IPS-NIHi7 (cell line): ENCODE results near the gene SREBF1.
"Not testable (repeated sequence)": the region's sequence is repeated elsewhere in the genome, so short reads cannot be mapped to it uniquely, and the experiment has no call there.

Source experiments
- DNase-seq: peaks from one replicate; pipeline ENCODE4 v3.0.0; 2012; ENCODE audit warnings: mixed read lengths; ENCODE audit errors: extremely low spot score

The SREBF1 gene

DNA sequence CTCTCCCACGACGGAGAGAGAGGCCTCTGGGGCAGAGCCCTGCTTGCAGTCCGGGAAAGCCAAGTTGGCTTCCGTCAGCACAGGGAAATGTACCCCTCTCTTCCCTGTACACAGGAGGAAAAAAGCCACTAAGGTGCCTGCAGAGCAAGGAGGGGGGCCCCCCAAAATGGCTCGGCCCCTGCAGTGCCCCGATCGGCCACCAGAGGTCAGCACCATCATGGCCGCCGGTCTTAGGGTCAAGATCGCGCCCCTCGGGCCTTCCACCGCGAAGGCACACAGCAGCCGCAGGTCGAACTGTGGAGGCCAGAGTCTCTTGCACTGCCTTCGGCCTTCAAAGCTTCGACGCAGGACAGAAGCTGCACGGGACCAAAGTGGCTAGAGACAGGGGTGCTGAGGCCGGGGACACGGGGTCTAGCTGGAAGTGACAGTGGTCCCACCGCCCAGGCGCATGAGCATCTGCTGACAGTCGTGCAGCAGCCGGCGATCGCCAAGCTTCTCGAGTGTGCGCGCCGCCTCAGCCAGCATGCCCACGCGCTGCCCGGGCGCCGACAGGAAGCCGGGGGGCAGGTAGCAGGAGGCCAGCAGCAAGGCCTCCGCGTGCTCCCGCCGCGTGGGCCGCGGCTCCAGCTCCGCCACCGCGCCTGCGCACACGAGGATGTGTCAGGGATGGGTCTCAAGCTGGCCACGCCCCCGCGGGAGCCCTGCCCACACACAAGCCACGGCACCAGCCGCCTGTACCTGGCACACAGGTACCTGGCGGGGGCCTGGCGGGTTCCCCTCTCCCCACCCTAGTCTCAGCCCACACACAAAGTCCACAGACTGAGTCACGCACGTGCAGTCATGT, 24.4 kb downstream of the SREBF1 start:
- peak; percentile 88 for DNase-seq

DNA sequence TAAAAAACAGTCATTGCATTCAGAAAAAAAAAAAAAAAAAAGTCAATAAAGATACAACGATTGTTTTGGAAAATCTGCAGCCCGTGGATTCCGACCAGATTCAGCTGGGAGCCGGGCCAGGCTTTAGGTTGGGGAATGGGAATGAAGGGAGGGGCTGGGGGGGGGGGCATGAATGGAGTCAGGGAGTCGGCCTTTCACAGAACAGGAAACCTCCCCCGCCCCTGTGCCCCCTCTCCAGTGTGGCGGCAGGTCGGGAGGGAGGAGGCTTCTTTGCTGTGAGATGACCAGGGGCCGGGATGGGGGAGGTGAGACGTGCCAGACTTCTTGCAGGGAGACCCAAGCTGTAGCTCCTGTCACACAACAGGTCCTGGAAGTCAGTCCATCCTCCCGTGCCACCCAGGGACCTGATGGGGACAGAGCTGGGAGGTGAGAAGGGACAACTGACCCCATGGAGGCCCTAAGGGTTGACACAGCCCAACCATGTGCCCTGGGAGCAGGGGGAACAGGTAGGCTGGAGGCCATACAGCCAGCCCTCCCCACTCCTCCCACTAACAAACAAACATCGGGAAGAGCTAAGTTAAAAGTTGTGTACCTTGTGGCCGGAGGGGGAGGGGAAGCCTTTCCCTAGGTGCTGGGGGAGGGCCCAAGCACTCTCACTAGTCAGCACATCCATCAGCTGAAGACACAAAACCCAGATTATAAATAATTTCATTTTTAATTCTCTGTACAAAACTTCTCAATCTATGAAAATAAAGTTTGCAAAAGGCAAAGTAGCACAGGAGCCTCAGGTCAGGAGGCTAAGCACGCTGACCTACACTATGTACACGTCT, 25.2 kb downstream of the SREBF1 start:
- peak; percentile 63 for DNase-seq

DNA sequence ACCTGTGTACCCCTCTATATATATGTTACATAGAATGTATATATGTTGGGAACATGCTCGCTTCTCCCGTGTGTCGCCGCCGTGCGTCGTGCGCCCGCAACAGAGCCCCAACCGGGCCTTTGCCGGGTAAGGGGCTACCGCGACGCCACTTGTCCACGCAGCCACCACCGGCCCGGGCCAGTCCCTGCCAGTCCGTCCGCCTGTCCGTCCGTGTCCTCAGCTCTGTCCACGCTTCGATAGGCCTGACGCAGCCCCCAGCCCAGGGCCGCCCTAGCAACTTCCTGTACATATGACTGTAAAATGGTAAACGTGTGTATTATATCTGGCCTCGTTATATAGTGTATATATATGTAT, 25.9 kb downstream of the SREBF1 start:
- no peak for DNase-seq

DNA sequence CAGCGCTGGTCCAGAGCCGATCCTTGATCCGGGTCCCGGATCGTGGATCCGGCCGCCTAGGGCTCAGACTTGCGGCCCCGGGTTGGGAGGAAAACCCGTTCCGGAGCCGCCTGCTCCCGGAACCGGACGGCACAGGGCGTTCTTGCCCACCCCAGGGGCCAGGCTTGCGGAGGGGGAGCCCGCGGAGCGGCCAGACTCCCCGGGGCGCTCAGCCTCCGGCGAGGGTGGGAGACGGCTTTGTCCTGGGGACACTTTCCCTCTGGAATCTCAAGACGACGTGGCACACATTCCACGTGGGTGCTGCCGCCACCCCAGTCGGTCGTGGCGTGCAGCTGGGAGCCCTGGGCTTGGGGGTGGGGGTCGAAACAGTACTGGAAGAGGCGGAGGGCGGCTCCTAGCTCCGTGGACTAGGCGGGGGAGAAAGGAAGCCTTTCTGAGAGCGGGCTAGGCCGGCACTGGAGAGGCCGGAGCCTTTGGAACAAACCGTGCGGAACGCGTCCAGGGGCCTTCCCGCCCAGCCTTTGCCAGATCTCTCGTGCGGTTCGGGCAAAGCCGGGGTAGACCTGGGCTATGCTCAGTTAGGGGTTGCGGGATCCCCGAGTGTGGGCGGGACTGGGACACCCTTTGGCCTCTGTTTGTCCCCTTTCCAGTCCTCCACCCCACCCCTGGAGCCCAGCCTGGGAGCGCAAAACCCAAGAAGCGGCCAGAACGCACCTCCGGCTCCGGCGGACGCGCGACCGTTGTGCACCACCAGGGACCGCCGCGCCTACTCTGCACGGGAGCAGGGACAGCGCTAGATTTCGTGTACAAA, 26.5 kb downstream of the SREBF1 start:
- peak; percentile 89 for DNase-seq

DNA sequence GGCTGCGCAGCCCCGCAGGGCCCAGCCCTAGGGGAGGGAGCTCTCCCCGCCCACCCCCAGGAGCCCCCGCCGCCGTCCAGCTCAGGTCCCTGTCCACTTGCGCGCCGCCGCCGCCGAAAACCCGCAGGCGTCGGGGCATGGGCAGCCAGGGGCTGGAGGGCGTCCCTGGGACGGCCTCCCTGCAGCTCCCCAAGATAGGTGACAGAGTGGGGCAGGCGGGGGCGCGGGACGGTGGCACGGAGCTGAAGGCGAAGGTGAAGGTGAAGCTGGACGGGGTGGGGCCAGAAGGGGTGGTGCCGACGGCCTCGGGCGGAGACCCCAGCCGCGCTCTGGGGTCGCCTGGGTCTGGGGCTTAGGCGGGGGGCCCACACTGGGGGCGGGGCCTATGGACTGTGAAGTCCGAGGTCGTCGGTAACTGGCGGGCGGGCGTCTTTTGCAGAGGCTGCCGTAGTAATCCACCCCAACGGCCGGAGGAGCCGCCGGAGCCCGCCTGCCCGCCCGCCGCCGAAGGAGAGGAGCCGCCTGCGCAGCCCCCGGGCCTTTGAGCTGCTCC, 27.2 kb downstream of the SREBF1 start:
- peak; percentile 28 for DNase-seq

DNA sequence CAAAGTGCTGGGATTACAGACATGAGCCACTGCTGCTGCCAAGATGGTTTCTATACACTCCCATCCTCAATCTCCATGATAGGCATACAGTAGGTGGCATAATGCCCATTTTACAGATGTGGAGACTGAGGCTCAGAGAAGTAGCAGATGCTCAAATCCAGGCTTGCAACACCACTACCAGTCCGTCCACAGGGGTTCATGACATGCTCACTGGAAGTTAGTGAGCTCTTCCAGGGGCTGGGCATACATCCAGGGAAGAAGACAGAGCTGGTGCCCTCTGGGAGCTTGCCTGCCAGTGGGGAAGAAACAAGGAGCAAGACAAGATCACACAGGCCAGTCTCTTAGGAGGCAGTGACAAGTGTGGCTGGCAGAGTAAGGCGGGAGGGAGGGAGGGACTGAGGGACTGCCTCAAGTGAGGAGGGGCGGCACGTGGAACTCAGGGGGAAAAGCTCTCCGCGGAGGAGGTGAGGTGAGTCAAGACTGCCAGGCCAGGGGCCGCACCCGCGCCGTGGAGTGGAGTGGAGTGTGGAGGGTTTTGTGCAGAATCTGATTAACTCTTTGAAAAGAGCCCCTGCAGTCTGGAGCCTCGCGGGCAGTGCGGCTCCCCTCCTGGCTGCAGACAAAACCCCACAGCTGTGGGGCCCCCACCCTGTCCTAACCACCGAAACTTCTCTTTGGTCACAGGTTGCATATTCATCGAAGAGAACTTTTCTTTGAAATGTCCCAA, 27.9 kb downstream of the SREBF1 start:
- DNase-seq = no peak

DNA sequence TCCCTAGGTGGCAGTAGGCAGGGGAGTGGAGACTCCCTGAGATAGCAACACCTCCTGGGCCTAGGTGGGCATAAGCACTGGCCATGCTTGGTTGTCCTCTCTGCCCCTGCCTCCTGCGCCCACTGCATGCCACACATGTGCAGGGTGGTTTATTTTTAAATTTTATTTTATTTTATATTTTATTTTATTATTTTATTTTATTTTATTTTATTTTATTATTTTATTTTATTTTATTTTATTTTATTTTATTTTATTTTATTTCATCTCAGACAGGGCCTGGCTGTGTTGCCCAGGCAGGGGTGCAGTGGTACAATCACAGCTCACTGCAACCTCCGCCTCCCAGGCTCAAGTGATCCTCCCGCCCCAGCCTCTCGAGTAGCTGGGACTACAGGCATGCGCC, 28.6 kb downstream of the SREBF1 start:
- not testable (repeated sequence) for DNase-seq

DNA sequence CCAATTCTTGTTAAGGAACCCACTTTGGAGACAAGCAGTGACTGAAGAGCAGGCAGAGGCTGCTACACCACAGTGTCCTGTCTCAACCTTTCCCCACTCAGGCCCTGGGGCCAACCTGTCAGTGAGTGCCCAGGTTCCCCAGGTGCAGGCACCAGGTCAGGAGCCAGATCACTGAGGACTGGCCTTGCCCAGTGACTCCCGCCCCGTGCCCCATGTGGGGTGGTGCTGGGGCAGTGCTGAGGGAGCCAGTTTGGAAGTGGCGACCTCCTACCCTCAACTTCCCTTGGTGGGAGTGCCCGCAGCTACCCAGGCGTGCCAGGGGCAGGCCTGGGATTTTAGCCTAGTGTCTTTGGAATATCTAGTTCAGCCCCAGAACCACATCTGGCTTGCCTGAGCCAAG, 29.3 kb downstream of the SREBF1 start:
- DNase-seq = no peak

DNA sequence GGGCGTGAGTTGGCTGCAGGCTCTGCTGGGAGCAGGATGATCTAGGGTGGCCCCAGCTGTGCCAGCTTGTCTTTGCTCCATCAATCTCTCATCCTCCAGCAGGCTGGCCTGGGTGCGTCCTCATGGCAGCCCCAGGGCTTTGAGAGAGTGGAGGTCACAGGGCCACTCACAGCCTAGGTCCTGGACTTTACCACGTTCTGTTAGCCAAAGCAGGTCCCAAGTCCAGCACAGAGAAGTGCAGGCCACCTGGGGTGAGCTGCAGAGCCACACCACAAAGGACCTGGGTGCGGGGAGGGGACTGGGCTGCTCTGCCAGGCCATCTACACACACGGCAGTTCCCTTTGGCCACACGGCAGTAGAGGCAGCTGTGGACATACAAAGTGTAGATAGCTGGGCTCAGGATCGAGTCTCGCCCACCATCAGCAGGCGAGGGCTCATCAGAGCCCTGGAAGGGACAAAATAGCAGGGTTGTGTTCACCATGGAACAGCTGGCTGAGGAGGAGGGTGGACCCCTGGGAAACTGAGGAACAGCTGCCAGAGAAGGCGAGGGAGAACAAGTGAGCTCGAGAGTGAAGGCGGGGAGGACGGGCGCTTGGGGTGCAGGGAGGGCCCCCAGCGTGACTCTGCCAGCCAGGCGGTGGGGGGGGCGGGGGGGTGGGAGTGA, 30.0 kb downstream of the SREBF1 start:
- DNase-seq = no peak

DNA sequence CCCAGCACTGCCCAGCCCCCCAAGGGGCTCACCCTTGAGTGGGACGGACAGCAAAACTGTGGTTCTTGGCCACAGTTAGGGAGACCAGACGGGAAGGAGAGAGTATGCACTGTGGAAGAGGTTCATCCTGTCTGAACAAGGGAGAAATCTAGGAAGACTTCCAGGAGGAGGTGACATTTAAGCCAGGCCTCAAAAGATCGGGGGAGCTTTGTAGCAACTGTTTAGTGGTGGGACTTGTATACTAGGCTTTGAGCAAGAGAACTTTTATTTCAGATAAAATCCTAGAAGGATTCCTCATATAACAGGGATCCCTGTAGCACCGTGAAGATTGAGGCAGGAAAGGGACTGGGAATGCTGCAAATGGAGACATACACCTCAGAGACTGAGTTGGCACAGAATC, 30.8 kb downstream of the SREBF1 start:
- DNase-seq = no peak

DNA sequence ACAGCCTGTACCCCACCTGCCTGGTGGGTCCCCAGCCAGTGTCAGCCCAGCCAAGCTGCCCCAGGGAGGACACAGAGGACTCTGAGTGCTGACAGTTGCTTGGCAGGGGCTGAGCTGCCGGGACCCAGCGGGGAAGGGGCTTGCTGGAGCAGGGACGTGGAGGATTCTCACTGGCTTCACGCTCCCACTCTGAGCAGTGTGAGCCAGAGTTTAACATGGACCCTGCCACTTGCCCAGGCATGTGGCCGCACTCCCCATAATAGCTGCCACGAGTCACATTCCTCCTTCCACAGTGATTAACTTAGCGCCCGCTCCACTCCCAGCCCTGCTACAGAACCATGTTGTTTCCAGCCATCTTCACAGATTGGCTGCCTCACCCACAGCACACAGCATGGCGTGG, 31.2 kb downstream of the SREBF1 start:
- DNase-seq = no peak

DNA sequence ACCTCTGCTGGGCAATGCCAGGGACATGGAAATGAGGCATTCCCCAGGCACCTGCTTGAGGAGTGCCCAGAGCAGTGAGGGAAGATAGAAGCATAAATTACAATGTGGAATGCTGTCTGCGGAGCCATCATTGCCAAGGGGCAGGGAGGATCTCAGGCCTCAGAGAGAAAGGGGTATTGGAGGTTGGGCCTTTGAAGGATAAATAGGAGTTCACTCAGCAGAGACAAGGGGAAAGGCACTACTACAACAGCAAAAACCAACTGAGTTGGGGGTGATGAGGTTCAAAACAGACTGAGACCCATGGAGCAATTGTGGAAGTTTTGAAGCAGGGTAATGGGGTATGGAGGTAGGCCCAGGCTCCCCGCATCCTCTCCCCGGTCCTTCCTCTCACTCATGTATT, 32.8 kb downstream of the SREBF1 start:
- DNase-seq = no peak

DNA sequence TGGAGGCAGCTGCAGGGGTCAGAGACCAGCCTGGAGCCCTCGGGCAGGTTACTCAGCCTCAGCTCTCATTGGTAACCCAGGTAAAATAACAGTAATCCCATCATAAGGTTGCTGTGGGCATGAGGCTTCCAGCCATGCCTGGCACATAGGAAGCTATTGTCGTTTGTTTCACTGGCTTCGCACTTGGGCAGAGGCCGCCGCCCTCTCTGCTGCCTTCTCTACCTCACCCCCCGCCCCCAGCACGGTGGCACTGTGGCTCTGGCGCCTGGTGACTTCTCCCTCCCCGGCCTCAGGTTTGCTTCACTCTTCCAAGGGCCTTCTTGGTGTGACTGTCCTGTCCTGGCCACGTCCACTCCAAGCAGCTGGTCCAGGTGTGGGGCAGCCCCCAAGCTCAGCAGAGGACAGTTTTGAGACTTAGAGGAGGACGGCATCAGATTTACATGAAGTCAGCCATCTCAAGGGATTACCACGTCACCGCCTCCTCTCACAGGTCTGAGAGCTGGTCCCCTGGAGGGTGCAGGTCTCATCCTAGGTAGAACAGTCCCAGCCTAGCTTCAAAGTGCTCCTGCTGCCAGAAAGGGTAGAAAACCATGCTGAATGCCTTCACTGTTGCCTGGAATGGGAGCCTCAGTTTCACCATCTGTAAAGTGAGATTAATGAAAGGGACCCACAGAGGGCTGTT, 34.8 kb downstream of the SREBF1 start:
- DNase-seq = no peak

DNA sequence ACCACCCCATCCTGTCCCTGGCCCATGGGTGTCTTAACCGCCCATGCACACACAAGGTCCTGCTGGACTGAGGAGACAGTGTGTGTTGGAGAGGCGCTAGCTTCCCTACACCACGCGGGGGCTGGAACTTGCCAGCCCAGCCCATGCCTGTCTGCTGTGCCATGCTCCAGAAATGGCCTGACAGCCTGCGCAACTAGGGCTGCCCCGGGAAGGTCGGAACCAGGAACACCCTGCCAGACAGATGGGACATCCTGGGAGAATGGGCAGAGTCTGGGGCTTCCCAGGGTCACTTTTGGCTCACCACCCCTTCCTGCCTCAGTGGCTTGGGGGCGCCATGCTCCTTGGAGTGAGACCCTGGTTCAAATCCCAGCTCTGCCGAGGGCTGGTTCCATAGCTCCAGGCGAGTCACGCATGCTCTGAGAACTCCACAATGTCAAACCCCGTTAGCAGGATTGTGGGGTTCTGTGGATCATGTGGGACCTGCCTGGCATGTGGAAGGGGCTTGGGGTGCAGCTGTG, 36.2 kb downstream of the SREBF1 start:
- DNase-seq = no peak

DNA sequence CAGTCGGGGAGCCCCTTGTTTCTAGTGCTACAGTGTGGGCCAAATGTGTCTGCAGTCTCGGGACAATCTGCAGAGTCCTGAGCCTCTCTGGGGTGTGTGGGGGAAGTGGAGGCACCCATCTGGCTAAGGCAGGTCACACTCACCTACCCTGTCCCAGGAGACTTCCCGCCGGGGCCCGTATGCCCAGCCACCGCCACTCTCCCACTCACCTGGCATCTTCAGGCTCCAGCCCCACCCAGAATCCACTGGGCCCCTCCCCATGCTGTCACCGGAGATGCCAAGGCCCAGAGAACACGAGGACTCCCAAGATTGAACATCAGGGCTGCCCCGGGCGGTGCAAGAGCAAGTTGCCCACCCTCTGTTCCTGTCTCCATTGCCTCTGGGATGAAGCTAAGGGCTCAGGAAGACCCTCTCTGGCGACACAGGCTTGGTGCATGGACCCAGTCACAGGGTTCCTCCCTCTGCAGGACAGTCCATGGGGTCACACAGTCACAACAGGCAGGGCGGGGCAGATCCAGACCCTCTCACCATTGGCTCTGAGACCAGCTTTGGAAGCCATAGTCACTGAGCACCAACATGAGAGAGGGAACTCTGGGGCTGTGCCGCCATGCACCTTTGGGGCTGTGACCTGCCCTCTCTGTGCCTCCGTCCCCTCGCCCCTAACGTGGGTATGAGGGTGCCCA, 38.1 kb downstream of the SREBF1 start:
- no peak for DNase-seq

DNA sequence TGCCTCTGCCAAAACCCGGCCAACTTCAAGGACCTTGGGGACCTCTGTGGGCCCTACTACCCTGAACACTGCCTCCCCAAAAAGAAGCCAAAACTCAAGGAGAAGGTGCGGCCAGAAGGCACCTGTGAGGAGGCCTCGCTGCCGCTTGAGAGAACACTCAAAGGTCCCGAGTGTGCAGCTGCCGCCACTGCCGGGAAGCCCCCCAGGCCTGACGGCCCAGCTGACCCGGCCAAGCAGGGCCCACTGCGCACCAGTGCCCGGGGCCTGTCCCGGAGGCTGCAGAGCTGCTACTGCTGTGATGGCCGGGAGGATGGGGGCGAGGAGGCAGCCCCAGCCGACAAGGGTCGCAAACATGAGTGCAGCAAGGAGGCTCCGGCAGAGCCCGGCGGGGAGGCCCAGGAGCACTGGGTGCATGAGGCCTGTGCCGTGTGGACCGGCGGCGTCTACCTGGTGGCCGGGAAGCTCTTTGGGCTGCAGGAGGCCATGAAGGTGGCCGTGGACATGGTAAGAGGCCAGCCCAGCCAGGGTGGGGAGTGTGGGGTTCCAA, 38.7 kb downstream of the SREBF1 start:
- DNase-seq = no peak

DNA sequence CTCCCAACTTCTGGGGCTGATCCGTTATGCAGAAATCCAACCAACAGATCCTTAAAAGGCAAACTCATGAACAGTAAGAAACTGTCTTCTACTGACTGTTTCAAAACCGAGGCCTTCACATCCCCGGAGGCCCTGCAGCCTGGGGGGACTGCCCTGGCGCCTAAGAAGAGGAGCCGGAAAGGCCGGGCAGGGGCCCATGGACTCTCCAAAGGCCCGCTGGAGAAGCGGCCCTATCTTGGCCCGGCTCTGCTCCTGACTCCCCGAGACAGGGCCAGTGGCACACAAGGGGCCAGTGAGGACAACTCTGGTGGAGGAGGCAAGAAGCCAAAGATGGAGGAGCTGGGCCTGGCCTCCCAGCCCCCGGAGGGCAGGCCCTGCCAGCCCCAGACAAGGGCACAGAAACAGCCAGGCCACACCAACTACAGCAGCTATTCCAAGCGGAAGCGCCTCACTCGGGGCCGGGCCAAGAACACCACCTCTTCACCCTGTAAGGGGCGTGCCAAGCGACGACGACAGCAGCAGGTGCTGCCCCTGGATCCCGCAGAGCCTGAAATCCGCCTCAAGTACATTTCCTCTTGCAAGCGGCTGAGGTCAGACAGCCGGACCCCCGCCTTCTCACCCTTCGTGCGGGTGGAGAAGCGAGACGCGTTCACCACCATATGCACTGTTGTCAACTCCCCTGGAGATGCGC, 39.5 kb downstream of the SREBF1 start:
- no peak for DNase-seq

DNA sequence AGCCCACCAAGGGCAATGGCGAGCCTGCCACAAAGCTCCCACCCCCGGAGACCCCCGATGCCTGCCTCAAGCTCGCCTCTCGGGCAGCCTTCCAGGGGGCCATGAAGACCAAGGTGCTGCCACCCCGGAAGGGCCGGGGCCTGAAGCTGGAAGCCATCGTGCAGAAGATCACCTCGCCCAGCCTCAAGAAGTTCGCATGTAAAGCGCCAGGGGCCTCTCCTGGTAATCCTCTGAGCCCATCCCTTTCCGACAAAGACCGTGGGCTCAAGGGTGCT, 40.1 kb downstream of the SREBF1 start:
- no peak for DNase-seq
